Measurements from ENCODE around the gene RUNX2. TPM values are rescaled to one million over a fixed set of nuclear protein-coding genes. Genes with fewer than 3 reads are reported as not detected.
A peak's percentile ranks its signal among the peaks of the same experiment; 100 is the strongest.
"Not testable (repeated sequence)": the region's sequence is repeated elsewhere in the genome, so short reads cannot be mapped to it uniquely, and the experiment has no call there.

The RUNX2 gene
- total and polyA plus RNA-seq, 10 of the 15 experiments (the other 5 are each of a cell fraction or from before 2014, with no cell fraction given), result 0.01 to 0.77 (median 0.15) TPM; not detected in 3

- no peak for TF ChIP-seq BCL11A (IDR thresholded peaks at IDR 0.05; ENCODE audit: low read depth, low read length)
Measured at GRCh38 chr6:45293306-45293705, 34.8 kb upstream of the RUNX2 start (continued).

GRCh38 chr6:45294065-45294701, 33.9 kb upstream of the RUNX2 start:
- TF ChIP-seq SPI1 (IDR thresholded peaks at IDR 0.05; ENCODE audit: borderline replicate concordance, insufficient read depth, low read depth, low read length), result peak; percentile 66; the same call in 1 of the 2 replicates
- TF ChIP-seq IKZF2 (IDR thresholded peaks at IDR 0.05), result peak in 1 of 2 experiments; percentile 34; a peak in 1 of 4 replicates
- H2AFZ ChIP-seq (ENCODE audit: control insufficient read depth, low read depth, low read length); DNase-seq (ENCODE audit: low read depth, low spot score); H3K79me2 ChIP-seq (ENCODE audit: control insufficient read depth, insufficient read depth, low read length); H3K27me3 ChIP-seq (replicated peaks in 1 of 2; ENCODE audit: control insufficient read depth in 2 of 2, insufficient read depth in 2 of 2, low read length in 1 of 2); H3K27ac ChIP-seq (ENCODE audit: control insufficient read depth, insufficient read depth); RAD21 ChIA-PET (ENCODE audit: unreplicated experiment); SMC1A ChIA-PET (ENCODE audit: uncharacterized antibody, unreplicated experiment); H3K4me3 ChIP-seq; H3K4me2 ChIP-seq (ENCODE audit: control insufficient read depth, insufficient read depth); CTCF ChIA-PET; H3K4me1 ChIP-seq (ENCODE audit: control insufficient read depth, insufficient read depth, low read length); H4K20me1 ChIP-seq (ENCODE audit: control insufficient read depth, insufficient read depth); BruUV-seq (replicated peaks); intact Hi-C loops (cut with micrococcal nuclease; ENCODE audit: unreplicated experiment); in situ Hi-C loops (cut with MboI); H3K9me3 ChIP-seq (replicated peaks; ENCODE audit: control insufficient read depth, insufficient read depth, low read length); POLR2A ChIA-PET; H3K9ac ChIP-seq (ENCODE audit: control insufficient read depth, insufficient read depth, low read length); H3K36me3 ChIP-seq (ENCODE audit: control insufficient read depth in 2 of 2, insufficient read depth in 2 of 2, low read length in 1 of 2): not testable (repeated sequence)
- WGBS (ENCODE audit: insufficient coverage, insufficient replicate concordance, low lambda C conversion rate, missing lambda C conversion rate), result 87% methylated on average over 1 of the region's 1 CpG
- peak; percentile 54 for FAIRE-seq
- ATAC-seq, result 0 out of 3 replicates have a peak, but pooled peaks have one; percentile 36

GRCh38 chr6:45297320-45297719, 30.8 kb upstream of the RUNX2 start:
- ATAC-seq, result no peak
- Histone ChIP-seq H3K4me3 (no peak overlapping the region), H3K36me3 (ENCODE audit: control insufficient read depth in 2 of 2, insufficient read depth in 2 of 2, low read length in 1 of 2) (no peaks in the 10 kb centered on the region), H3K79me2 (ENCODE audit: control insufficient read depth, insufficient read depth, low read length) (no peaks in the 10 kb centered on the region), H3K27me3 (replicated peaks in 1 of 2; ENCODE audit: control insufficient read depth in 2 of 2, insufficient read depth in 2 of 2, low read length in 1 of 2) (no peaks in the 10 kb centered on the region), H3K27ac (ENCODE audit: control insufficient read depth, insufficient read depth) (no peak overlapping the region), H4K20me1 (ENCODE audit: control insufficient read depth, insufficient read depth) (no peaks in the 10 kb centered on the region), H3K4me1 (ENCODE audit: control insufficient read depth, insufficient read depth, low read length) (no peaks in the 10 kb centered on the region), H2AFZ (ENCODE audit: control insufficient read depth, low read depth, low read length) (no peak overlapping the region), H3K4me2 (ENCODE audit: control insufficient read depth, insufficient read depth) (no peak overlapping the region), H3K9me3 (replicated peaks; ENCODE audit: control insufficient read depth, insufficient read depth, low read length) (no peaks in the 10 kb centered on the region), H3K9ac (ENCODE audit: control insufficient read depth, insufficient read depth, low read length) (no peak overlapping the region)
- no peak for TF ChIP-seq PAX5 (IDR thresholded peaks at IDR 0.05; ENCODE audit: borderline replicate concordance, low read depth, low read length)
- no peak for TF ChIP-seq ZZZ3 (IDR thresholded peaks at IDR 0.05; ENCODE audit: control insufficient read depth, insufficient read length, low read depth)
- no peak for TF ChIP-seq TAF1 (IDR thresholded peaks at IDR 0.05; ENCODE audit: borderline replicate concordance, low read depth, low read length)
- no peak for TF ChIP-seq TCF7 (IDR thresholded peaks at IDR 0.05; ENCODE audit: borderline replicate concordance)
- in situ Hi-C loops (cut with MboI), result no loop called here
- ChIA-PET POLR2A (no interaction called here), CTCF (interaction anchor here (1.0 to 1.1 kb wide), 2 partner anchors 14 to 641 kb away, joined by 3 read pairs; no protein-coding TSS in a partner anchor), RAD21 (ENCODE audit: unreplicated experiment) (interaction anchor here (1.0 kb wide), 1 partner anchor 417 kb away, joined by 3 read pairs; no protein-coding TSS in a partner anchor), SMC1A (ENCODE audit: uncharacterized antibody, unreplicated experiment) (interaction anchor here (0.8 kb wide), 1 partner anchor 12 kb away, joined by 6 read pairs; no protein-coding TSS in a partner anchor)
- FAIRE-seq, result no peak
- no TSS peak for BruUV-seq (replicated peaks)
- intact Hi-C loops (cut with micrococcal nuclease; ENCODE audit: unreplicated experiment), result no loop called here
- DNase-seq (ENCODE audit: low read depth, low spot score), result no peak
